Measurements from ENCODE around the gene NDUFAF7.

DNA sequence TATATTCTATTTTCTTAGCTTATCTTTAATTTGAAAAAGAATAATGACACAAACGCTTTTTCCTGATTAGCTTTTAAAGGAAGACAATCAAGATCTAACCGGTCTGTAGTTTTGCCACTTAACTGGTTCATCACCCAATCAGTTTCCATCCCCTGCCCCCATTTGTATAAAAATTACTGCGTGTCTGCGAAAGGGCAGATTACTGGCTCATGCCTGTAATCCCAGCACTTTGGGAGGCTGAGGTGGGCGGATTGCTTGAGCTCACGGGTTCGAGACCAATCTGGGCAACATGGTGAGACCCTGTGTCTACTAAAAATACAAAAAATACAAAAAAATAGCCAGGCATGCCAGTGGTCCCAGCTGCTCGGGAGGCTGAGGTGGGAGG, 32.8 kb upstream of the NDUFAF7 start:
- TF ChIP-seq POLR2A (IDR thresholded peaks at IDR 0.05) (no peak), POLR2AphosphoS5 (IDR thresholded peaks at IDR 0.05) (no peak)
- TF ChIP-seq, protein P1, sequence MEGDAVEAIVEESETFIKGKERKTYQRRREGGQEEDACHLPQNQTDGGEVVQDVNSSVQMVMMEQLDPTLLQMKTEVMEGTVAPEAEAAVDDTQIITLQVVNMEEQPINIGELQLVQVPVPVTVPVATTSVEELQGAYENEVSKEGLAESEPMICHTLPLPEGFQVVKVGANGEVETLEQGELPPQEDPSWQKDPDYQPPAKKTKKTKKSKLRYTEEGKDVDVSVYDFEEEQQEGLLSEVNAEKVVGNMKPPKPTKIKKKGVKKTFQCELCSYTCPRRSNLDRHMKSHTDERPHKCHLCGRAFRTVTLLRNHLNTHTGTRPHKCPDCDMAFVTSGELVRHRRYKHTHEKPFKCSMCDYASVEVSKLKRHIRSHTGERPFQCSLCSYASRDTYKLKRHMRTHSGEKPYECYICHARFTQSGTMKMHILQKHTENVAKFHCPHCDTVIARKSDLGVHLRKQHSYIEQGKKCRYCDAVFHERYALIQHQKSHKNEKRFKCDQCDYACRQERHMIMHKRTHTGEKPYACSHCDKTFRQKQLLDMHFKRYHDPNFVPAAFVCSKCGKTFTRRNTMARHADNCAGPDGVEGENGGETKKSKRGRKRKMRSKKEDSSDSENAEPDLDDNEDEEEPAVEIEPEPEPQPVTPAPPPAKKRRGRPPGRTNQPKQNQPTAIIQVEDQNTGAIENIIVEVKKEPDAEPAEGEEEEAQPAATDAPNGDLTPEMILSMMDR (IDR thresholded peaks at IDR 0.05 in 8 of 11, conservative IDR thresholded peaks at IDR 0.05 in 3 of 11) = no peak

All from spleen (tissue), 7 donors.